HFF-Myc (cell line): Measurements from ENCODE around the gene AANAT.
A peak's percentile ranks its signal among the peaks of the same experiment; 100 is the strongest.

Experiments used
- DNase-seq: peaks from one replicate; pipeline ENCODE4 v3.0.0-alpha.2; 2011; ENCODE audit warnings: low read depth; ENCODE audit errors: extremely low read depth
- H3K4me3 ChIP-seq: replicated peaks from 2 replicates; pipeline ENCODE4 v1.5.1; 2011; ENCODE audit warnings: low read depth, mild to moderate bottlenecking, control low read depth, low read length
- CTCF ChIP-seq: IDR thresholded peaks from 2 replicates; pipeline ENCODE4 v1.5.1; 2012; ENCODE audit warnings: mild to moderate bottlenecking, low read depth, low read length, control low read depth; ENCODE audit errors: missing control alignments

The AANAT gene

GRCh38 chr17:76453431-76453743 lies 14.0 kb upstream of the AANAT start:
- no peak for DNase-seq
- TF ChIP-seq CTCF, result no peak
- no peak overlapping the region for H3K4me3 ChIP-seq

- no peak overlapping the region for H3K4me3 ChIP-seq
- no peak for DNase-seq
- TF ChIP-seq CTCF, result peak; percentile 74
These were observed 8.6 kb upstream of the AANAT start for GRCh38 chr17:76458580-76459490.

- no peak for TF ChIP-seq CTCF
These were observed 7.7 kb upstream of the AANAT start for GRCh38 chr17:76459674-76460073.

GRCh38 chr17:76461765-76462555 lies 5.4 kb upstream of the AANAT start:
- TF ChIP-seq CTCF, result no peak
- H3K4me3 ChIP-seq, result no peak overlapping the region
- DNase-seq, result no peak

More at GRCh38 chr17:76459674-76460073, 7.7 kb upstream of the AANAT start:
- DNase-seq, result no peak
- H3K4me3 ChIP-seq, result no peak overlapping the region

GRCh38 chr17:76462556-76463290 lies 4.7 kb upstream of the AANAT start:
- H3K4me3 ChIP-seq, result no peak overlapping the region
- no peak for TF ChIP-seq CTCF
- no peak for DNase-seq

GRCh38 chr17:76466775-76467130 lies 650 bp upstream of the AANAT start:
- TF ChIP-seq CTCF, result no peak
- no peak for DNase-seq
- H3K4me3 ChIP-seq, result no peak overlapping the region
